ENCODE results near the gene MPO. TPM values are rescaled to one million over a fixed set of nuclear protein-coding genes. Genes with fewer than 3 reads are reported as not detected.

The MPO gene
- total RNA-seq, 1 donor from 2014 or later, result not detected

GRCh38 chr17:58277107-58277801 lies 3.5 kb downstream of the MPO start:
- H3K9me3 Mint-ChIP-seq (ENCODE audit: unreplicated experiment), result no peaks in the 10 kb centered on the region
- H3K27me3 Mint-ChIP-seq (ENCODE audit: unreplicated experiment), result no peaks in the 10 kb centered on the region
- no peaks in the 10 kb centered on the region for H3K4me1 Mint-ChIP-seq (ENCODE audit: unreplicated experiment)
- no peak overlapping the region for H3K27ac Mint-ChIP-seq (ENCODE audit: unreplicated experiment)
- H3K4me3 Mint-ChIP-seq (ENCODE audit: unreplicated experiment), result no peak overlapping the region
- DNase-seq (ENCODE audit: extremely low spot score, unreplicated experiment), result peak; percentile 27
- TF ChIP-seq CTCF (IDR thresholded peaks at IDR 0.05), result peak; percentile 31
- no peaks in the 10 kb centered on the region for H3K36me3 Mint-ChIP-seq (ENCODE audit: unreplicated experiment)

- Mint-ChIP-seq H3K36me3 (ENCODE audit: unreplicated experiment) (no peaks in the 10 kb centered on the region), H3K9me3 (ENCODE audit: unreplicated experiment) (no peaks in the 10 kb centered on the region), H3K4me3 (ENCODE audit: unreplicated experiment) (no peak overlapping the region), H3K4me1 (ENCODE audit: unreplicated experiment) (no peaks in the 10 kb centered on the region), H3K27ac (ENCODE audit: unreplicated experiment) (no peak overlapping the region), H3K27me3 (ENCODE audit: unreplicated experiment) (no peaks in the 10 kb centered on the region)
- DNase-seq (ENCODE audit: extremely low spot score, unreplicated experiment), result peak; percentile 64
- no peak for TF ChIP-seq CTCF (IDR thresholded peaks at IDR 0.05)
These were observed 4.3 kb downstream of the MPO start for GRCh38 chr17:58276423-58276822.

DNA sequence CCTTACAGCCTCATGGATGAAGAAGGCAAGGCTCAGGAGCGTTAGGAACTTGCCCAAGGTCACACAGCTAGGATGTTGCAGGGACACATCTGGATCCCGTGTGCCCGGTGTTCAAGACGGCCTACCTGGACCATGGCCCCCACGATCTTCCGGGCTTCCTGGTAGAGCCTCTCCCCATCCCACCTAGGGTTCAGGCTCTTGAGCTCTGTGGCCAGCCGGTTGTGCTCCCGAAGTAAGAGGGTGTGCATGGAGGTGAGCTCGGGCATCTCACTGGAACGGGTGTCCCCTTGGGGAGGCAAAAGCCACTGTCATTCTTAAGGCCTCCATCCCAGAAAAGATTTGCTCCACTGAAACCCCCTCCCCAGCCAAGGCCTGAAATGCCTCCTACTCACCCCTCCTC lies 5.3 kb downstream of the MPO start:
- TF ChIP-seq CTCF (IDR thresholded peaks at IDR 0.05), result no peak
- no peak for DNase-seq (ENCODE audit: extremely low spot score, unreplicated experiment)

GRCh38 chr17:58273453-58274104 lies 7.2 kb downstream of the MPO start:
- Mint-ChIP-seq H3K27ac (ENCODE audit: unreplicated experiment) (no peak overlapping the region), H3K9me3 (ENCODE audit: unreplicated experiment) (no peaks in the 10 kb centered on the region), H3K4me1 (ENCODE audit: unreplicated experiment) (no peaks in the 10 kb centered on the region), H3K27me3 (ENCODE audit: unreplicated experiment) (no peaks in the 10 kb centered on the region), H3K36me3 (ENCODE audit: unreplicated experiment) (no peaks in the 10 kb centered on the region), H3K4me3 (ENCODE audit: unreplicated experiment) (no peak overlapping the region)
- peak; percentile 78 for DNase-seq (ENCODE audit: extremely low spot score, unreplicated experiment)
- no peak for TF ChIP-seq CTCF (IDR thresholded peaks at IDR 0.05)

More for the DNA sequence above, 5.3 kb downstream of the MPO start:
- H3K4me1 Mint-ChIP-seq (ENCODE audit: unreplicated experiment), result no peaks in the 10 kb centered on the region
- no peaks in the 10 kb centered on the region for H3K36me3 Mint-ChIP-seq (ENCODE audit: unreplicated experiment)
- H3K27me3 Mint-ChIP-seq (ENCODE audit: unreplicated experiment), result no peaks in the 10 kb centered on the region
- H3K4me3 Mint-ChIP-seq (ENCODE audit: unreplicated experiment), result no peak overlapping the region
- no peaks in the 10 kb centered on the region for H3K9me3 Mint-ChIP-seq (ENCODE audit: unreplicated experiment)
- H3K27ac Mint-ChIP-seq (ENCODE audit: unreplicated experiment), result no peak overlapping the region
